GM18526 (cell line): Measurements from ENCODE around the gene SSH3.

ENCODE experiments used
- POLR2A ChIP-seq: IDR thresholded peaks from 3 replicates; pipeline ENCODE4 v1.6.1; 2011; ENCODE audit not compliant: insufficient read length; ENCODE audit errors: extremely low read depth

SSH3 gene

GRCh38 chr11:67349457-67349856 is 46.1 kb downstream of the SSH3 start:
- no peak for TF ChIP-seq POLR2A

GRCh38 chr11:67349928-67350465 is 46.7 kb downstream of the SSH3 start:
- TF ChIP-seq POLR2A: no peak

- TF ChIP-seq POLR2A: no peak
Observed at GRCh38 chr11:67351275-67352005, 48.1 kb downstream of the SSH3 start.

- TF ChIP-seq POLR2A: no peak
Observed at GRCh38 chr11:67352546-67353316, 49.4 kb downstream of the SSH3 start.

GRCh38 chr11:67353317-67354074 is 50.2 kb downstream of the SSH3 start, which contains the start of gene POLD4:
Gene POLD4 (minus strand): TSS chr11:67353546. CDS start chr11:67353399, 147 bp downstream.
- peak; percentile 94 for TF ChIP-seq POLR2A

GRCh38 chr11:67354075-67355022 is 51.0 kb downstream of the SSH3 start:
- TF ChIP-seq POLR2A: peak; percentile 34

- no peak for TF ChIP-seq POLR2A
Observed at GRCh38 chr11:67355023-67355793, 51.9 kb downstream of the SSH3 start.

DNA sequence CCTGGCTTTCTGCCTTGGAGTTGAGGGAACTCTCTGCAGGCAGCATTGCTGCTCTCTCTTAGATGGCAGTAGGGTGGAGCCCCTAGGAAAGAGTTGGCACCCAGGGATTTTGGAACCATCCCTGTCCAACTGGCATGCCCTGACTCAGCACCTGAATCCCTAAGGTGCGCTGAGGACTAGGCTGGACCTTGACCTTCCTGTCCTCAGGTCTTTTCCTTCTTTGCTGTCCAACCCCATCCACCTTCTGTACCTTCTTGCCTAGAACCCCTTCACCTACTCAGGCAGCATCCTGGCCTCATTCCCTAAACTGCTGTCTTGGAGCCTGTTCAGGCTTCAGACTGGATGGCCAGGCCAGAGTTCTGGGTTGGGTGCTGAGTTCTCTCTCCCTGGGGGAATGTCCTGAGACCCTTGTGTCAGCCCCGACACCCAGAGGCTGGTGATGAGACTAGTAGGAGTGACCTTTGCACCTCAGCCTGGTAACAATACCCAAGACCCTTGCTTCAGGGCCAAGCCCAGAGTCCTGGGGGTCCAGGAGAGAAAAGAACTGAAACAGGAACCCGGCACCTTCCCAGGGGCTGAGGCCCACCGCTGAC is 52.6 kb downstream of the SSH3 start:
- no peak for TF ChIP-seq POLR2A

DNA sequence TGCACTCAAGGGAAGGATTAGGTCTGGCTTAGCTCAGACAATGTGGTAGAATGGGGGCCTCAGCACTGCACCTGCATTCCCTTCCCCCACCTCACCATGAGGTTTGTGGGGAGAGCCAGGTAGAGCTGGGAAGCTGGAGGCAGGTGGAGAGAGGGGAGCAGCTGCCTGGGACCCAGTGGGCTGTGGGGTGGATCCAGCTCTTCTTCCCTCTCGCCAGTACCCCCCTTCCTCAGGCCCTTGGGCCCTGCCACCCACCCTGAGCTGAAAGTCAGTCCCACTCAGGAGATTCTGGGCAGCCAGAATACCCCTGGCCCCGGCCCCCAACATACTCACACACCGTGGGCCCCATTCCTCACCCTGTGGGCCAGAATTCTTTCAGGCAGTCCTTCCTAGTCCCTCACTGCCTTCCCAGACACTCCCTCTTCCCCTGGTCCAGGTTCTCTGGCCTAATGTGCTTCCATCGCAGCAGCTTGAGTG is 53.1 kb downstream of the SSH3 start:
- TF ChIP-seq POLR2A: no peak

DNA sequence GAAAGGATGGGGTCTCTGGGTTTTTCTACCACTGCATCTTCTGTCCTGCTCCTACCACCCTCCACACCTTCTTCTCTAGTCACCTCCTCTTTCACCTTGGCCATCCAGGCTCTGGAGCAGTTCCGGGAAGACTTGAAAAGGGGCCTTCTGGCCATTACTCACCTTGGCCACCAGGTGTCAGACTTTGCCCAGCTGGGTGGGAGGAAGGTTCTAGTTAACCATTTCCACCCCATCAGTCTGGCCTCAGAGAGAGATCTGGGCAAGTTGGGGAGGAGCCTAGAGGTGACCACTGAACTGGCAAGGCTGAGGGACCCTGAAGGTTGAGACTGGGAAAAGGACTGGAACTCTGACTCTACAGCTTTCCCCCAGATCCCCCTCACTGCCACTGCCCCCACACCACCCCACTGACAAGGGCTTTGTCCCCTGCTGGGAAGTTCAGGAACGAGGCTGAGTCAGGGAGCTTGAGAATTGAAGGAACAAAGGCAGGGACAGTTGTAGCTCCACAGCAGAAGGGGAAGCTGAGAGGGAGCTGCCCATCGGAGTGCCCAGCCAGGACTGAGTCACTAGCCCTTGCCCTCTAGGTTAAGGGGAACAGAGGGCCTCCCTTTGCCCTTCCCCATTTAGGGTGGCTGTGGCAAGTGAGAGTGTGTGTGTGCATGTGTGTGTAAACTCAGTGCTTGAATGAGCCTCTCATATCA is 53.7 kb downstream of the SSH3 start:
- no peak for TF ChIP-seq POLR2A

DNA sequence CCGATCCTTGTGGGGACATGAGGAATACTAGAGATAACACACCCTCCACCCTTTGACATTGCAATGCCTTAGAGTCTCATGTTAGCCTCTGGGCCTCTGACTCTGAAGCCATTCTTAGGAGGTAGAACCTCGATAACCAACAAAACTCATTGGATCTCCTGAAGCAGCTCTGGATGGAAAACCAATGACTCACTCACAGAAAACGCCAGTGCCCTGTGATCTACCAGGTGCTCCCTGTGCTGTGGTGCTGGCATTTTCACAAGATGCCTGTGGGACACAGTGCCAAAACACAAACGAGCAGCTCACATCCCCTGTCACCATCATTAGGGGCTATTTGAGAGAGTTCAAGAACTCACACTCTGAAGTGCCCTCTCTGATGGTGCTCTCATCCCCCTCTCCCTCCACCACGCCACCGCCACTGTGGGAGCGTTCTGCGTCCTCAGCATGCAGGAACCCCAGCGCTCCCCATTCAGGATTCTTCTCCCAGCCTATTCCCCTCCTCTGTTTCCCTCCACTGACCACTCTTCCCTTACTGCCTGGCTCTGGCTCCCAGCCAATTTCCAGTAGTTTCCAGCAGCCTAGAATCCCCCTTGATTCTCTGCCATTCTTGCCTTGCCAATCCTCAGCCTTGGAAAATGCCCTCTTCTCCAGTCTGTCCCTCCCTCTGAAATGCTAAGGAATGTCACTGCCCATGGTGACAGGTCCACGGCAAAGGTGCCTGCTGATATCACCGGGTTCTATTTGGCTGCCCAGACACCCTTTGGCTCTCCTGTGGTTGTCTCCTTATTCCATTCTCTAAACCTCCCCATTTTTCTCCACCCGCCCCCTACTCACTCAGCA is 54.7 kb downstream of the SSH3 start:
- no peak for TF ChIP-seq POLR2A
